Ascending aorta (tissue), 2 donors: ENCODE results near the gene RGPD3. TPM values are rescaled to one million over a fixed set of nuclear protein-coding genes. Genes with fewer than 3 reads are reported as not detected.
"Not testable (repeated sequence)": the region's sequence is repeated elsewhere in the genome, so short reads cannot be mapped to it uniquely, and the experiment has no call there.

Source experiments
- DNase-seq, 2 donors: peaks; one replicate each; pipeline ENCODE4 v3.0.0-alpha.2; 2019; ENCODE audit warnings: low spot score in 2 of 2
- H3K27ac ChIP-seq, 2 donors: fragments of 200-600 bp; sonication (generic); one replicate each; pipeline ENCODE4 v1.5.1; 2016 to 2017; ENCODE audit warnings: mild to moderate bottlenecking in 1 of 2
- H3K27me3 ChIP-seq: fragments of 200-600 bp; sonication (generic); one replicate; pipeline ENCODE4 v1.5.1; 2017
- H3K36me3 ChIP-seq, 2 donors: fragments of 200-600 bp; sonication (generic); one replicate each; pipeline ENCODE4 v1.5.1; 2016
- H3K4me1 ChIP-seq, 2 donors: fragments of 200-600 bp; sonication (generic); one replicate each; pipeline ENCODE4 v1.5.1; 2016 to 2017; ENCODE audit warnings: mild to moderate bottlenecking in 1 of 2
- H3K4me3 ChIP-seq, 2 donors: fragments of 200-600 bp; sonication (generic); one replicate each; pipeline ENCODE4 v1.5.1; 2016 to 2017; ENCODE audit warnings: mild to moderate bottlenecking in 1 of 2
- H3K9me3 ChIP-seq, 2 donors: fragments of 200-600 bp; sonication (generic); one replicate each; pipeline ENCODE4 v1.5.1; 2016
- CTCF ChIP-seq, 3 experiments: fragments of 200-600 bp in 2 of 3; fragments of 450-650 bp in 1 of 3; sonication (generic) in 2 of 3; IDR thresholded peaks; one replicate each; pipeline ENCODE4 v1.5.1; 2016 to 2019; ENCODE audit warnings: antibody characterized with exemption in 3 of 3, mild to moderate bottlenecking in 1 of 3, moderate library complexity in 1 of 3
- intact Hi-C: fragments of 100-400 bp; cut with DNase I; formaldehyde crosslinking; loops from one replicate; pipeline ENCODE4 v1.15.1; 2023
- total RNA-seq: library from RNA; depleted of rRNA; stranded (reverse); fragments of >200 nt; gene quantifications from one replicate; pipeline ENCODE4 v1.1.0, GENCODE V29; 2016

Gene RGPD3
- total RNA-seq = 0.75 TPM

GRCh38 chr2:106468107-106468506, at the start of gene RGPD3:
RGPD3 (minus strand) TSS chr2:106468413; CDS start chr2:106468288, 125 bp downstream.
- H3K27me3 ChIP-seq, H3K9me3 ChIP-seq, H3K27ac ChIP-seq, H3K4me3 ChIP-seq, H3K4me1 ChIP-seq, H3K36me3 ChIP-seq, intact Hi-C loops, DNase-seq: not testable (repeated sequence)

GRCh38 chr2:106517329-106517728, 49.1 kb upstream of the RGPD3 start:
- H3K27me3 ChIP-seq = no peaks in the 10 kb centered on the region
- no peak overlapping the region for H3K4me3 ChIP-seq
- intact Hi-C loops = no loop called here
- DNase-seq = no peak
- no peaks in the 10 kb centered on the region for H3K36me3 ChIP-seq
- no peaks in the 10 kb centered on the region for H3K4me1 ChIP-seq
- H3K9me3 ChIP-seq = no peaks in the 10 kb centered on the region
- no peak overlapping the region for H3K27ac ChIP-seq
- no peak for TF ChIP-seq CTCF (IDR thresholded peaks at IDR 0.05)

- Histone ChIP-seq H3K27ac (no peak overlapping the region), H3K27me3 (no peaks in the 10 kb centered on the region), H3K36me3 (no peaks in the 10 kb centered on the region), H3K4me1 (no peaks in the 10 kb centered on the region), H3K9me3 (no peaks in the 10 kb centered on the region), H3K4me3 (no peak overlapping the region)
- intact Hi-C loops = no loop called here
- TF ChIP-seq CTCF (IDR thresholded peaks at IDR 0.05) = no peak
- DNase-seq = no peak
Observed at GRCh38 chr2:106516864-106517263, 48.7 kb upstream of the RGPD3 start.

- H3K27ac ChIP-seq = no peak overlapping the region
- no peak for TF ChIP-seq CTCF (IDR thresholded peaks at IDR 0.05)
- no peaks in the 10 kb centered on the region for H3K9me3 ChIP-seq
- H3K36me3 ChIP-seq = no peaks in the 10 kb centered on the region
- no peaks in the 10 kb centered on the region for H3K4me1 ChIP-seq
- DNase-seq = no peak
- H3K4me3 ChIP-seq = no peak overlapping the region
- H3K27me3 ChIP-seq = no peaks in the 10 kb centered on the region
- intact Hi-C loops = no loop called here
Observed at GRCh38 chr2:106516436-106516835, 48.2 kb upstream of the RGPD3 start.

- DNase-seq, intact Hi-C loops, H3K27ac ChIP-seq: not testable (repeated sequence)
Observed at GRCh38 chr2:106514827-106515226, 46.6 kb upstream of the RGPD3 start.

GRCh38 chr2:106513391-106513790, 45.2 kb upstream of the RGPD3 start:
- H3K4me3 ChIP-seq, intact Hi-C loops, DNase-seq, H3K36me3 ChIP-seq, H3K9me3 ChIP-seq, H3K27ac ChIP-seq, H3K4me1 ChIP-seq, H3K27me3 ChIP-seq: not testable (repeated sequence)

More at GRCh38 chr2:106514827-106515226, 46.6 kb upstream of the RGPD3 start:
- H3K36me3 ChIP-seq, H3K9me3 ChIP-seq, H3K4me3 ChIP-seq, H3K4me1 ChIP-seq, H3K27me3 ChIP-seq: not testable (repeated sequence)

GRCh38 chr2:106511934-106512333, 43.7 kb upstream of the RGPD3 start:
- DNase-seq, H3K9me3 ChIP-seq, intact Hi-C loops, H3K27ac ChIP-seq, H3K27me3 ChIP-seq, H3K36me3 ChIP-seq, H3K4me1 ChIP-seq: not testable (repeated sequence)
- peak overlapping the region in 1 of 2 donors; percentile 22 for H3K4me3 ChIP-seq

- H3K36me3 ChIP-seq, H3K4me1 ChIP-seq, intact Hi-C loops, H3K27ac ChIP-seq, H3K9me3 ChIP-seq, H3K27me3 ChIP-seq: not testable (repeated sequence)
- H3K4me3 ChIP-seq = peak overlapping the region in 1 of 2 donors; percentile 22
- DNase-seq = peak; percentile 38 to 87
Observed at GRCh38 chr2:106511476-106511901, 43.3 kb upstream of the RGPD3 start.

- H3K9me3 ChIP-seq, DNase-seq, H3K4me3 ChIP-seq, intact Hi-C loops, H3K27ac ChIP-seq, H3K36me3 ChIP-seq, H3K27me3 ChIP-seq, H3K4me1 ChIP-seq: not testable (repeated sequence)
Observed at GRCh38 chr2:106510791-106511190, 42.6 kb upstream of the RGPD3 start.

GRCh38 chr2:106509374-106509770, 41.2 kb upstream of the RGPD3 start:
- H3K4me3 ChIP-seq, DNase-seq, H3K9me3 ChIP-seq, H3K27ac ChIP-seq, intact Hi-C loops, H3K4me1 ChIP-seq, H3K27me3 ChIP-seq, H3K36me3 ChIP-seq: not testable (repeated sequence)

GRCh38 chr2:106508660-106509373, 40.6 kb upstream of the RGPD3 start:
- H3K9me3 ChIP-seq, H3K27ac ChIP-seq, H3K4me3 ChIP-seq, intact Hi-C loops, DNase-seq, H3K27me3 ChIP-seq, H3K36me3 ChIP-seq, H3K4me1 ChIP-seq: not testable (repeated sequence)
